GM12878 (cell line): ENCODE data around the gene CNPPD1.

Experiments
- CEBPB ChIP-seq, 2 experiments: fragments of 150-350 bp in 1 of 2; IDR thresholded peaks; 2 replicates each; pipeline ENCODE4 v1.6.1; 2012 to 2014; ENCODE audit warnings: low read depth in 2 of 2, low read length in 2 of 2, borderline replicate concordance in 1 of 2, inconsistent platforms in 1 of 2
- CTCF ChIP-seq, 3 experiments: IDR thresholded peaks in 2 of 3; conservative IDR thresholded peaks in 1 of 3; 2 replicates each; pipeline ENCODE4 v1.5.1; 2011; ENCODE audit warnings: low read depth in 3 of 3, low read length in 3 of 3, mild to moderate bottlenecking in 3 of 3, control low read depth in 2 of 3, moderate library complexity in 2 of 3, inconsistent platforms in 1 of 3, mixed read lengths in 1 of 3; ENCODE audit not compliant: control insufficient read depth in 2 of 3, insufficient read depth in 1 of 3; ENCODE audit errors: extremely low read depth in 1 of 3
- EGR1 ChIP-seq, 2 experiments: IDR thresholded peaks; 1 replicate in 1 of 2; 2 replicates in 1 of 2; pipeline ENCODE4 v1.6.1; 2011 to 2012; ENCODE audit warnings: low read depth in 2 of 2, low read length in 2 of 2, borderline replicate concordance in 1 of 2, mild to moderate bottlenecking in 1 of 2, moderate library complexity in 1 of 2
- EZH2 ChIP-seq: IDR thresholded peaks from 2 replicates; pipeline ENCODE4 v1.6.1; 2012; ENCODE audit warnings: low read depth, mild to moderate bottlenecking, control low read depth, inconsistent platforms, low read length, borderline replicate concordance; ENCODE audit not compliant: control insufficient read depth
- FOXK2 ChIP-seq: fragments of 450-650 bp; IDR thresholded peaks from 2 replicates; pipeline ENCODE4 v1.6.1; 2017; ENCODE audit warnings: mild to moderate bottlenecking, moderate library complexity
- GATAD2B ChIP-seq: fragments of 450-650 bp; conservative IDR thresholded peaks from 2 replicates; pipeline ENCODE4 v1.6.1; 2017; ENCODE audit warnings: low read depth, mild to moderate bottlenecking, moderate library complexity
- HDGF ChIP-seq: fragments of 450-650 bp; IDR thresholded peaks from 2 replicates; pipeline ENCODE4 v1.6.1; 2016; ENCODE audit warnings: antibody characterized with exemption
- NR2C1 ChIP-seq: fragments of 450-650 bp; IDR thresholded peaks from 2 replicates; pipeline ENCODE4 v1.6.1; 2017; ENCODE audit warnings: antibody characterized with exemption, mild to moderate bottlenecking, moderate library complexity
- POLR2AphosphoS5 ChIP-seq: IDR thresholded peaks from 2 replicates; pipeline ENCODE4 v1.6.1; 2011; ENCODE audit warnings: mild to moderate bottlenecking, low read length, inconsistent platforms
- REST ChIP-seq: IDR thresholded peaks from 2 replicates; pipeline ENCODE4 v1.6.1; 2012; ENCODE audit warnings: mild to moderate bottlenecking, low read depth, low read length
- RFX5 ChIP-seq: IDR thresholded peaks from 2 replicates; pipeline ENCODE4 v1.6.1; 2011; ENCODE audit warnings: low read depth, low read length, improper control_type of control experiment
- TAF1 ChIP-seq: IDR thresholded peaks from 2 replicates; pipeline ENCODE4 v1.6.1; 2011; ENCODE audit warnings: mild to moderate bottlenecking, low read depth, low read length, borderline replicate concordance
- ZNF217 ChIP-seq: fragments of 450-650 bp; IDR thresholded peaks from 2 replicates; pipeline ENCODE4 v1.6.1; 2017; ENCODE audit warnings: antibody characterized with exemption, mild to moderate bottlenecking
- TF ChIP-seq, protein P1 (sequence below): fragments of 450-650 bp; formaldehyde crosslinking; IDR thresholded peaks from 2 replicates; pipeline ENCODE4 v1.4.0; 2020; ENCODE audit warnings: mild to moderate bottlenecking, moderate library complexity

- TF ChIP-seq CTCF (IDR thresholded peaks at IDR 0.05 in 2 of 3, conservative IDR thresholded peaks at IDR 0.05 in 1 of 3; ENCODE audit: control insufficient read depth in 2 of 3, extremely low read depth in 1 of 3, insufficient read depth in 1 of 3, low read depth in 3 of 3, low read length in 3 of 3) = no peak
- no peak for TF ChIP-seq RFX5
- TF ChIP-seq REST = no peak
- no peak for TF ChIP-seq TAF1
- no peak for TF ChIP-seq POLR2AphosphoS5
- no peak for TF ChIP-seq EGR1 (IDR thresholded peaks at IDR 0.05; ENCODE audit: borderline replicate concordance in 1 of 2, low read depth in 2 of 2, low read length in 2 of 2)
- no peak for TF ChIP-seq HDGF
- TF ChIP-seq NR2C1 = no peak
- TF ChIP-seq EZH2 = no peak
- no peak for TF ChIP-seq GATAD2B
- TF ChIP-seq, protein P1, sequence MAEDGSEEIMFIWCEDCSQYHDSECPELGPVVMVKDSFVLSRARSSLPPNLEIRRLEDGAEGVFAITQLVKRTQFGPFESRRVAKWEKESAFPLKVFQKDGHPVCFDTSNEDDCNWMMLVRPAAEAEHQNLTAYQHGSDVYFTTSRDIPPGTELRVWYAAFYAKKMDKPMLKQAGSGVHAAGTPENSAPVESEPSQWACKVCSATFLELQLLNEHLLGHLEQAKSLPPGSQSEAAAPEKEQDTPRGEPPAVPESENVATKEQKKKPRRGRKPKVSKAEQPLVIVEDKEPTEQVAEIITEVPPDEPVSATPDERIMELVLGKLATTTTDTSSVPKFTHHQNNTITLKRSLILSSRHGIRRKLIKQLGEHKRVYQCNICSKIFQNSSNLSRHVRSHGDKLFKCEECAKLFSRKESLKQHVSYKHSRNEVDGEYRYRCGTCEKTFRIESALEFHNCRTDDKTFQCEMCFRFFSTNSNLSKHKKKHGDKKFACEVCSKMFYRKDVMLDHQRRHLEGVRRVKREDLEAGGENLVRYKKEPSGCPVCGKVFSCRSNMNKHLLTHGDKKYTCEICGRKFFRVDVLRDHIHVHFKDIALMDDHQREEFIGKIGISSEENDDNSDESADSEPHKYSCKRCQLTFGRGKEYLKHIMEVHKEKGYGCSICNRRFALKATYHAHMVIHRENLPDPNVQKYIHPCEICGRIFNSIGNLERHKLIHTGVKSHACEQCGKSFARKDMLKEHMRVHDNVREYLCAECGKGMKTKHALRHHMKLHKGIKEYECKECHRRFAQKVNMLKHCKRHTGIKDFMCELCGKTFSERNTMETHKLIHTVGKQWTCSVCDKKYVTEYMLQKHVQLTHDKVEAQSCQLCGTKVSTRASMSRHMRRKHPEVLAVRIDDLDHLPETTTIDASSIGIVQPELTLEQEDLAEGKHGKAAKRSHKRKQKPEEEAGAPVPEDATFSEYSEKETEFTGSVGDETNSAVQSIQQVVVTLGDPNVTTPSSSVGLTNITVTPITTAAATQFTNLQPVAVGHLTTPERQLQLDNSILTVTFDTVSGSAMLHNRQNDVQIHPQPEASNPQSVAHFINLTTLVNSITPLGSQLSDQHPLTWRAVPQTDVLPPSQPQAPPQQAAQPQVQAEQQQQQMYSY (CRISPR knock-in tag) = no peak
- no peak for TF ChIP-seq CEBPB (IDR thresholded peaks at IDR 0.05; ENCODE audit: borderline replicate concordance in 1 of 2, low read depth in 2 of 2, low read length in 2 of 2)
- TF ChIP-seq ZNF217 = no peak
- no peak for TF ChIP-seq FOXK2
Measured at GRCh38 chr2:219125225-219125885, 51.4 kb downstream of the CNPPD1 start.
